Measurements from ENCODE around the gene C2CD2. TPM values are rescaled to one million over a fixed set of nuclear protein-coding genes. Genes with fewer than 3 reads are reported as not detected.

The C2CD2 gene
- total and polyA plus RNA-seq, 10 of the 15 experiments (the other 5 are each of a cell fraction or from before 2014, with no cell fraction given) = 2.2 to 30.9 (median 9.9) TPM

DNA sequence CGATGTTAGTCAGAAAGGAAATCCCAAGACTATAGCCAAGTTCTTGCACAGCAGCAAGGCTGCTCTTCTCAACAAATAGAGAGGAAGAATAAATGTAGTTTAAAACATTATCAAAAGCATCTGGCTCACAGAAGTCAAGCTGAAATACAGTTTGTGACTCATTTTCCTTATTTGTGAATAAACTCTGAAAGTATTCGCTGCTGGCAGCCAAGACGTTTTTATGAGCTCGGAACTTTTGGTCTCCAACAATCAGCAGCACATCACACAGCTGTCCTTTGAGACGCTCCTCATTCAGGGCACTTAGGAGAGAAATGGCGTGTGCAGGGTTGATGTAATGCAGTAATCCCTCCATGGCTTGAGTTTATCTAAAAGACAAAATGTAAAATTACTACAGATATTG, 39.9 kb upstream of the C2CD2 start (continued):
- TF ChIP-seq, protein P1, sequence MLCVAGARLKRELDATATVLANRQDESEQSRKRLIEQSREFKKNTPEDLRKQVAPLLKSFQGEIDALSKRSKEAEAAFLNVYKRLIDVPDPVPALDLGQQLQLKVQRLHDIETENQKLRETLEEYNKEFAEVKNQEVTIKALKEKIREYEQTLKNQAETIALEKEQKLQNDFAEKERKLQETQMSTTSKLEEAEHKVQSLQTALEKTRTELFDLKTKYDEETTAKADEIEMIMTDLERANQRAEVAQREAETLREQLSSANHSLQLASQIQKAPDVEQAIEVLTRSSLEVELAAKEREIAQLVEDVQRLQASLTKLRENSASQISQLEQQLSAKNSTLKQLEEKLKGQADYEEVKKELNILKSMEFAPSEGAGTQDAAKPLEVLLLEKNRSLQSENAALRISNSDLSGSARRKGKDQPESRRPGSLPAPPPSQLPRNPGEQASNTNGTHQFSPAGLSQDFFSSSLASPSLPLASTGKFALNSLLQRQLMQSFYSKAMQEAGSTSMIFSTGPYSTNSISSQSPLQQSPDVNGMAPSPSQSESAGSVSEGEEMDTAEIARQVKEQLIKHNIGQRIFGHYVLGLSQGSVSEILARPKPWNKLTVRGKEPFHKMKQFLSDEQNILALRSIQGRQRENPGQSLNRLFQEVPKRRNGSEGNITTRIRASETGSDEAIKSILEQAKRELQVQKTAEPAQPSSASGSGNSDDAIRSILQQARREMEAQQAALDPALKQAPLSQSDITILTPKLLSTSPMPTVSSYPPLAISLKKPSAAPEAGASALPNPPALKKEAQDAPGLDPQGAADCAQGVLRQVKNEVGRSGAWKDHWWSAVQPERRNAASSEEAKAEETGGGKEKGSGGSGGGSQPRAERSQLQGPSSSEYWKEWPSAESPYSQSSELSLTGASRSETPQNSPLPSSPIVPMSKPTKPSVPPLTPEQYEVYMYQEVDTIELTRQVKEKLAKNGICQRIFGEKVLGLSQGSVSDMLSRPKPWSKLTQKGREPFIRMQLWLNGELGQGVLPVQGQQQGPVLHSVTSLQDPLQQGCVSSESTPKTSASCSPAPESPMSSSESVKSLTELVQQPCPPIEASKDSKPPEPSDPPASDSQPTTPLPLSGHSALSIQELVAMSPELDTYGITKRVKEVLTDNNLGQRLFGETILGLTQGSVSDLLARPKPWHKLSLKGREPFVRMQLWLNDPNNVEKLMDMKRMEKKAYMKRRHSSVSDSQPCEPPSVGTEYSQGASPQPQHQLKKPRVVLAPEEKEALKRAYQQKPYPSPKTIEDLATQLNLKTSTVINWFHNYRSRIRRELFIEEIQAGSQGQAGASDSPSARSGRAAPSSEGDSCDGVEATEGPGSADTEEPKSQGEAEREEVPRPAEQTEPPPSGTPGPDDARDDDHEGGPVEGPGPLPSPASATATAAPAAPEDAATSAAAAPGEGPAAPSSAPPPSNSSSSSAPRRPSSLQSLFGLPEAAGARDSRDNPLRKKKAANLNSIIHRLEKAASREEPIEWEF (IDR thresholded peaks at IDR 0.05; ENCODE audit: insufficient replicate concordance, low read depth, low read length) = no peak
- TF ChIP-seq, protein P2, sequence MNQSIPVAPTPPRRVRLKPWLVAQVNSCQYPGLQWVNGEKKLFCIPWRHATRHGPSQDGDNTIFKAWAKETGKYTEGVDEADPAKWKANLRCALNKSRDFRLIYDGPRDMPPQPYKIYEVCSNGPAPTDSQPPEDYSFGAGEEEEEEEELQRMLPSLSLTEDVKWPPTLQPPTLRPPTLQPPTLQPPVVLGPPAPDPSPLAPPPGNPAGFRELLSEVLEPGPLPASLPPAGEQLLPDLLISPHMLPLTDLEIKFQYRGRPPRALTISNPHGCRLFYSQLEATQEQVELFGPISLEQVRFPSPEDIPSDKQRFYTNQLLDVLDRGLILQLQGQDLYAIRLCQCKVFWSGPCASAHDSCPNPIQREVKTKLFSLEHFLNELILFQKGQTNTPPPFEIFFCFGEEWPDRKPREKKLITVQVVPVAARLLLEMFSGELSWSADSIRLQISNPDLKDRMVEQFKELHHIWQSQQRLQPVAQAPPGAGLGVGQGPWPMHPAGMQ (IDR thresholded peaks at IDR 0.05; ENCODE audit: borderline replicate concordance) = no peak
- TF ChIP-seq EED (IDR thresholded peaks at IDR 0.05; ENCODE audit: low read depth) (no peak), WRNIP1 (IDR thresholded peaks at IDR 0.05; ENCODE audit: borderline replicate concordance, low read depth, low read length) (no peak), BMI1 (IDR thresholded peaks at IDR 0.05; ENCODE audit: borderline replicate concordance) (no peak), ZNF217 (IDR thresholded peaks at IDR 0.05) (no peak), NRF1 (conservative IDR thresholded peaks at IDR 0.05; ENCODE audit: low read depth, low read length) (no peak)

All from GM12878 (cell line).